CD8-positive, alpha-beta memory T cell (primary cell): ENCODE measurements around the gene ANXA2R. TPM values are rescaled to one million over a fixed set of nuclear protein-coding genes. Genes with fewer than 3 reads are reported as not detected.
"Not testable (repeated sequence)": the region's sequence is repeated elsewhere in the genome, so short reads cannot be mapped to it uniquely, and the experiment has no call there.

ENCODE experiments used
- CTCF ChIA-PET: fragments of 350-600 bp; sonication (Branson Sonifier 250); formaldehyde crosslinking; loops from one replicate; lab custom pipeline; 2021; ENCODE audit warnings: antibody characterized with exemption; lab: Charles Lee
- POLR2A ChIA-PET: fragments of 350-600 bp; sonication (Branson Sonifier 250); formaldehyde crosslinking; loops from one replicate; lab custom pipeline; 2021; ENCODE audit warnings: antibody characterized with exemption; lab: Charles Lee
- DNase-seq, 5 donors: peaks; one replicate each; pipeline versions ENCODE4 v3.0.0 to v3.0.0-alpha.2; 2020 to 2022; ENCODE audit warnings: mixed read lengths in 1 of 5
- H3K27ac ChIP-seq: one replicate; pipeline ENCODE4 v1.7.0; 2013; ENCODE audit warnings: low read depth, mild to moderate bottlenecking, low read length, moderate library complexity
- H3K27me3 ChIP-seq: 2 replicates; pipeline ENCODE4 v1.7.0; 2013; ENCODE audit warnings: low read length, mild to moderate bottlenecking; ENCODE audit not compliant: insufficient read depth, poor library complexity, severe bottlenecking
- H3K36me3 ChIP-seq: 2 replicates; pipeline ENCODE4 v1.7.0; 2013; ENCODE audit warnings: mild to moderate bottlenecking, low read length, moderate library complexity; ENCODE audit not compliant: insufficient read depth
- H3K4me1 ChIP-seq: 2 replicates; pipeline ENCODE4 v1.7.0; 2013; ENCODE audit warnings: mild to moderate bottlenecking, low read length, moderate library complexity; ENCODE audit not compliant: insufficient read depth
- H3K4me3 ChIP-seq: 2 replicates; pipeline ENCODE4 v1.7.0; 2013; ENCODE audit warnings: mild to moderate bottlenecking, low read length
- H3K9me3 ChIP-seq: 2 replicates; pipeline ENCODE4 v1.7.0; 2013; ENCODE audit warnings: mild to moderate bottlenecking, low read length
- H3K27ac Mint-ChIP-seq, 8 donors: one replicate each; pipeline ENCODE4 v1.8.0; 2020 to 2021; ENCODE audit warnings: mixed read lengths in 8 of 8, mild to moderate bottlenecking in 6 of 8, inconsistent platforms in 3 of 8, moderate library complexity in 3 of 8
- H3K27me3 Mint-ChIP-seq, 2 donors: one replicate each; pipeline ENCODE4 v1.8.0; 2020 to 2021; ENCODE audit warnings: mixed read lengths in 2 of 2, mild to moderate bottlenecking in 1 of 2, moderate library complexity in 1 of 2
- H3K36me3 Mint-ChIP-seq, 3 donors: one replicate each; pipeline ENCODE4 v1.8.0; 2020 to 2021; ENCODE audit warnings: mixed read lengths in 3 of 3, inconsistent platforms in 1 of 3, mild to moderate bottlenecking in 1 of 3
- H3K4me1 Mint-ChIP-seq, 3 donors: one replicate each; pipeline ENCODE4 v1.8.0; 2020 to 2021; ENCODE audit warnings: mixed read lengths in 3 of 3, inconsistent platforms in 1 of 3, mild to moderate bottlenecking in 1 of 3
- H3K4me3 Mint-ChIP-seq, 7 donors: one replicate each; pipeline ENCODE4 v1.8.0; 2020 to 2021; ENCODE audit warnings: mixed read lengths in 7 of 7, mild to moderate bottlenecking in 6 of 7, moderate library complexity in 4 of 7, inconsistent platforms in 2 of 7
- H3K9me3 Mint-ChIP-seq, 5 donors: one replicate each; pipeline ENCODE4 v1.8.0; 2020 to 2022; ENCODE audit warnings: mixed read lengths in 5 of 5, mild to moderate bottlenecking in 3 of 5, moderate library complexity in 2 of 5, inconsistent platforms in 1 of 5
- polyA plus RNA-seq: library from polyadenylated mRNA; unstranded; fragments of 300-500 nt; fragmentation: Illumina TruSeq; gene quantifications from one replicate; pipeline ENCODE4 v1.2.3, GENCODE V29; 2021
- total RNA-seq, 2 experiments: library from RNA; stranded (reverse); gene quantifications; one replicate each; pipeline ENCODE4 v1.2.3, GENCODE V29; 2021

ANXA2R gene
- total and polyA plus RNA-seq, 3 experiments from 2014 or later: 6.0 to 55.9 (median 6.8) TPM

DNA sequence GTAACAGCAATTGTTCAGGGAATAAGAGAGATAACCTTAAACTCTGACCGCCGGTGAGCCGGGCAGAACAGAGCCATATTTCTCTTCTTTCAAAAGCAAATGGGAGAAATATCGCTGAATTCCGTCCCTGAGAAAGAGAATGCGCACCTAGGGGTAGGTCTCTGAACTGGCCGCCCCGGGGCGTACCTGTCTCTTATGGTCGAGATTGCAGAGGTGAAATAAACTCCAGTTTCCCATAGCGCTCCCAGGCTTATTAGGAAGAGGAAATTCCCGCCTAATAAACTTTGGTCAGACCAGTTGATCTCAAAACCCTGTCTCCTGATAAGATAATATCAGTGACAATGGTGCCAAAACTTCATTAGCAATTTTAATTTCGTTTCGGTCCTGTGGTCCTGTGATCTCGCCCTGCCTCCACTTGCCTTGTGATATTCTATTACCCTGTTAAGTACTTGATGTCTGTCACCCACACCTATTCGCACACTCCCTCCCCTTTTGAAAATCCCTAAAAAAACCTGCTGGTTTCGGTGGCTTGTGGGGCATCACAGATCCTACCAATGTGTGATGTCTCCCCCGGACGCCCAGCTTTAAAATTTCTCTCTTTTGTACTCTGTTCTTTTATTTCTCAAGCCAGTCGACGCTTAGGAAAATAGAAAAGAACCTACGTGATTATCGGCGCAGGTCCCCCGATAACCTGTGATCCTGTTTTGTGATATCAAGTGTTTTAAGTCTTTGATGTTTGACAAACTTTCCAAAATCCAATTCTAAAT, 14.8 kb downstream of the ANXA2R start:
- H3K9me3 ChIP-seq, H3K4me3 ChIP-seq, POLR2A ChIA-PET, H3K36me3 ChIP-seq, DNase-seq, H3K9me3 Mint-ChIP-seq, H3K27ac ChIP-seq, H3K36me3 Mint-ChIP-seq, H3K27me3 ChIP-seq, H3K27me3 Mint-ChIP-seq: not testable (repeated sequence)
- H3K27ac Mint-ChIP-seq: peak overlapping the region in 3 of 8 donors; percentile 47 to 52 (median 47)
- H3K4me1 ChIP-seq: peaks cover 18% of the 10 kb centered on the region
- CTCF ChIA-PET: interaction anchor here (5.7 kb wide), 1 partner anchor 15 kb away, joined by 42 read pairs; the partner anchor contains the start of gene ANXA2R
- H3K4me3 Mint-ChIP-seq: peak overlapping the region in 3 of 7 donors; percentile 19 to 77 (median 34)
- H3K4me1 Mint-ChIP-seq: peaks cover 22 to 51% (median 26%) of the 10 kb centered on the region in 3 donors

DNA sequence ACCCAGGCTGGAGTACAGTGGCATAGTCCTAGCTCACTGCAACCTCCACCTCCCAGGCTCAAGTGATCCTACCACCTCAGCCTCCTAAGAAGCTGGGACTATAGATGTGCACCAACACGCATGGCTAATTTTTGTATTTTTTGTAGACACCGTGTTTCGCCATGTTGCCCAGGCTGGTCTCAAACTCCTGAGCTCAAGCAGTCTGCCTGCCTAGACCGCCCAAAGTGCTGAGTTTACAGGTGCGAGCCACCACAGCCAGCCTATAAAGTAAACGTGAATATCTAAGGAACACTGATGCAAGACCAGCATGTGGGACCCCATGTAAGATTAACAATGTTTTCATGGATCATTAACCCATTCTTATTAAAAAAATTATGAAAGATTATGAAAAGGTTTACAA, 15.9 kb downstream of the ANXA2R start:
- Mint-ChIP-seq H3K9me3 (no peaks in the 10 kb centered on the region), H3K4me1 (peaks cover 25 to 46% (median 30%) of the 10 kb centered on the region in 3 donors), H3K27me3 (no peaks in the 10 kb centered on the region), H3K36me3 (peaks cover 0 to 14% (median 6%) of the 10 kb centered on the region in 3 donors), H3K4me3 (no peak overlapping the region), H3K27ac (no peak overlapping the region)
- Histone ChIP-seq H3K9me3 (no peaks in the 10 kb centered on the region), H3K4me1 (peaks cover 19% of the 10 kb centered on the region), H3K36me3 (no peaks in the 10 kb centered on the region), H3K4me3 (no peak overlapping the region), H3K27me3 (no peaks in the 10 kb centered on the region), H3K27ac (no peak overlapping the region)
- ChIA-PET CTCF (interaction anchor here (1.1 to 9.2 kb wide), 3 partner anchors 15 to 115 kb away, joined by 3 to 265 read pairs (median 4); partner anchors contain the start of gene ANXA2R), POLR2A (interaction anchor here (9.4 kb wide), 1 partner anchor 15 kb away, joined by 403 read pairs; the partner anchor contains the start of gene ANXA2R)
- no peak for DNase-seq

- H3K27ac Mint-ChIP-seq: peak overlapping the region; percentile 98 to 100 (median 100)
- Histone ChIP-seq H3K27me3 (no peaks in the 10 kb centered on the region), H3K9me3 (no peaks in the 10 kb centered on the region), H3K27ac (no peak overlapping the region), H3K36me3 (no peaks in the 10 kb centered on the region), H3K4me3 (no peak overlapping the region), H3K4me1 (peaks cover 25% of the 10 kb centered on the region)
- DNase-seq: no peak
- no peaks in the 10 kb centered on the region for H3K9me3 Mint-ChIP-seq
- H3K36me3 Mint-ChIP-seq: peaks cover 0 to 32% (median 3%) of the 10 kb centered on the region in 3 donors
- peaks cover 0 to 7% of the 10 kb centered on the region in 2 donors for H3K27me3 Mint-ChIP-seq
- peak overlapping the region; percentile 63 to 99 (median 98) for H3K4me3 Mint-ChIP-seq
- ChIA-PET CTCF (interaction anchor here (1.7 to 9.2 kb wide), 10 partner anchors 8 to 112 kb away, joined by 8 to 265 read pairs (median 27); partner anchors contain the start of genes ANXA2R and ZNF131), POLR2A (interaction anchor here (0.6 to 9.4 kb wide), 9 partner anchors 8 to 463 kb away, joined by 3 to 403 read pairs (median 7); partner anchors contain the start of genes ANXA2R and TMEM267)
- H3K4me1 Mint-ChIP-seq: peaks cover 28 to 46% (median 42%) of the 10 kb centered on the region in 3 donors
Observed at GRCh38 chr5:43021151-43021550, 19.0 kb downstream of the ANXA2R start.

- H3K27me3 Mint-ChIP-seq: peaks cover 0 to 7% of the 10 kb centered on the region in 2 donors
- peak overlapping the region; percentile 87 for H3K4me3 ChIP-seq
- H3K36me3 ChIP-seq: no peaks in the 10 kb centered on the region
- H3K9me3 ChIP-seq: no peaks in the 10 kb centered on the region
- H3K36me3 Mint-ChIP-seq: peaks cover 0 to 28% (median 0%) of the 10 kb centered on the region in 3 donors
- ChIA-PET CTCF (interaction anchor here (0.7 to 9.2 kb wide), 15 partner anchors 8 to 111 kb away, joined by 3 to 265 read pairs (median 10); partner anchors contain the start of genes ANXA2R and ZNF131), POLR2A (interaction anchor here (0.6 to 9.4 kb wide), 13 partner anchors 8 to 583 kb away, joined by 3 to 403 read pairs (median 28); partner anchors contain the start of genes ANXA2R, NNT, TMEM267 and ZNF131)
- peak overlapping the region; percentile 96 for H3K27ac ChIP-seq
- H3K27ac Mint-ChIP-seq: peak overlapping the region; percentile 98 to 100 (median 100)
- H3K27me3 ChIP-seq: no peaks in the 10 kb centered on the region
- H3K9me3 Mint-ChIP-seq: no peaks in the 10 kb centered on the region
- peak in 1 of 5 donors; percentile 52 for DNase-seq
- H3K4me1 Mint-ChIP-seq: peaks cover 34 to 50% (median 48%) of the 10 kb centered on the region in 3 donors
- H3K4me3 Mint-ChIP-seq: peak overlapping the region; percentile 97 to 100 (median 99)
- H3K4me1 ChIP-seq: peaks cover 33% of the 10 kb centered on the region
Observed at GRCh38 chr5:43020399-43020746, 19.7 kb downstream of the ANXA2R start.

- H3K27me3 Mint-ChIP-seq: peaks cover 0 to 8% of the 10 kb centered on the region in 2 donors
- no peaks in the 10 kb centered on the region for H3K9me3 Mint-ChIP-seq
- ChIA-PET POLR2A (interaction anchor here (0.7 to 9.4 kb wide), 17 partner anchors 9 to 584 kb away, joined by 3 to 403 read pairs (median 10); partner anchors contain the start of genes ANXA2R, NNT, TMEM267 and ZNF131), CTCF (interaction anchor here (0.7 to 9.2 kb wide), 15 partner anchors 9 to 111 kb away, joined by 3 to 265 read pairs (median 10); partner anchors contain the start of genes ANXA2R and ZNF131)
- no peaks in the 10 kb centered on the region for H3K27me3 ChIP-seq
- peak; percentile 75 to 93 (median 87) for DNase-seq
- no peaks in the 10 kb centered on the region for H3K36me3 ChIP-seq
- peaks cover 36% of the 10 kb centered on the region for H3K4me1 ChIP-seq
- H3K27ac Mint-ChIP-seq: peak overlapping the region; percentile 98 to 100 (median 100)
- peaks cover 0 to 27% (median 0%) of the 10 kb centered on the region in 3 donors for H3K36me3 Mint-ChIP-seq
- peak overlapping the region; percentile 97 to 100 (median 99) for H3K4me3 Mint-ChIP-seq
- H3K27ac ChIP-seq: peak overlapping the region; percentile 96
- H3K4me3 ChIP-seq: peak overlapping the region; percentile 87
- H3K4me1 Mint-ChIP-seq: peaks cover 40 to 56% (median 54%) of the 10 kb centered on the region in 3 donors
- H3K9me3 ChIP-seq: no peaks in the 10 kb centered on the region
Observed at GRCh38 chr5:43019614-43020398, 20.3 kb downstream of the ANXA2R start.

- Histone ChIP-seq H3K27me3 (no peaks in the 10 kb centered on the region), H3K4me3 (peak overlapping the region; percentile 87), H3K9me3 (no peaks in the 10 kb centered on the region), H3K36me3 (no peaks in the 10 kb centered on the region), H3K27ac (peak overlapping the region; percentile 96), H3K4me1 (peaks cover 36% of the 10 kb centered on the region)
- Mint-ChIP-seq H3K4me3 (peak overlapping the region; percentile 97 to 100 (median 99)), H3K27me3 (peaks cover 0 to 8% of the 10 kb centered on the region in 2 donors), H3K36me3 (peaks cover 0 to 29% (median 0%) of the 10 kb centered on the region in 3 donors), H3K27ac (peak overlapping the region; percentile 98 to 100 (median 100)), H3K4me1 (peaks cover 42 to 61% (median 57%) of the 10 kb centered on the region in 3 donors), H3K9me3 (no peaks in the 10 kb centered on the region)
- ChIA-PET CTCF (interaction anchor here (1.1 to 9.2 kb wide), 11 partner anchors 11 to 110 kb away, joined by 3 to 265 read pairs (median 22); partner anchors contain the start of genes ANXA2R and ZNF131), POLR2A (interaction anchor here (0.7 to 9.4 kb wide), 18 partner anchors 8 to 584 kb away, joined by 3 to 403 read pairs (median 8); partner anchors contain the start of genes ANXA2R, NNT, TMEM267 and ZNF131)
- DNase-seq: no peak
Observed at GRCh38 chr5:43019291-43019613, 20.9 kb downstream of the ANXA2R start.

- Mint-ChIP-seq H3K4me1 (peaks cover 38 to 58% (median 58%) of the 10 kb centered on the region in 3 donors), H3K36me3 (peaks cover 0 to 30% (median 1%) of the 10 kb centered on the region in 3 donors), H3K4me3 (peak overlapping the region; percentile 97 to 100 (median 99)), H3K27ac (peak overlapping the region; percentile 98 to 100 (median 100)), H3K9me3 (no peaks in the 10 kb centered on the region), H3K27me3 (peaks cover 0 to 8% of the 10 kb centered on the region in 2 donors)
- DNase-seq: peak in 2 of 5 donors; percentile 29 to 67
- ChIA-PET CTCF (interaction anchor here (1.1 to 9.2 kb wide), 8 partner anchors 9 to 467 kb away, joined by 3 to 265 read pairs (median 40); partner anchors contain the start of genes ANXA2R and TMEM267), POLR2A (interaction anchor here (0.9 to 9.4 kb wide), 8 partner anchors 9 to 109 kb away, joined by 4 to 403 read pairs (median 124); partner anchors contain the start of genes ANXA2R and ZNF131)
- Histone ChIP-seq H3K4me1 (peaks cover 36% of the 10 kb centered on the region), H3K36me3 (no peaks in the 10 kb centered on the region), H3K27ac (peak overlapping the region; percentile 96), H3K9me3 (no peaks in the 10 kb centered on the region), H3K4me3 (peak overlapping the region; percentile 87), H3K27me3 (no peaks in the 10 kb centered on the region)
Observed at GRCh38 chr5:43017428-43017815, 22.7 kb downstream of the ANXA2R start.
